Lower leg skin (tissue), 3 donors: ENCODE data around the gene MYL9.

ENCODE experiments used
- POLR2A ChIP-seq, 2 donors: fragments of 450-650 bp; IDR thresholded peaks; one replicate each; pipeline ENCODE4 v1.6.1; 2016 to 2017; ENCODE audit warnings: antibody characterized with exemption in 2 of 2, mild to moderate bottlenecking in 1 of 2, moderate library complexity in 1 of 2
- TF ChIP-seq, protein P1 (sequence below), 3 donors: fragments of 450-650 bp; IDR thresholded peaks; one replicate each; pipeline ENCODE4 v1.5.1; 2016; ENCODE audit warnings: antibody characterized with exemption in 3 of 3, mild to moderate bottlenecking in 3 of 3, moderate library complexity in 2 of 3

DNA sequence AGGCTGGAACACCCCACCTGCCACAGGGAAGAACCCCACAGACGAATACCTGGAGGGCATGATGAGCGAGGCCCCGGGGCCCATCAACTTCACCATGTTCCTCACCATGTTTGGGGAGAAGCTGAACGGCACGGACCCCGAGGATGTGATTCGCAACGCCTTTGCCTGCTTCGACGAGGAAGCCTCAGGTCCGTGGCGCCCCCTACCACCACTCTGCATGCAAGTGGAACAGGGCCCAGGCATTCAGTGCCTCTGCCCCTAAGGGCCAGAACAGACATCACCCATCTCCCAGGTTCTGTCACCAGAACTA is 6.6 kb downstream of the MYL9 start:
- TF ChIP-seq, protein P1, sequence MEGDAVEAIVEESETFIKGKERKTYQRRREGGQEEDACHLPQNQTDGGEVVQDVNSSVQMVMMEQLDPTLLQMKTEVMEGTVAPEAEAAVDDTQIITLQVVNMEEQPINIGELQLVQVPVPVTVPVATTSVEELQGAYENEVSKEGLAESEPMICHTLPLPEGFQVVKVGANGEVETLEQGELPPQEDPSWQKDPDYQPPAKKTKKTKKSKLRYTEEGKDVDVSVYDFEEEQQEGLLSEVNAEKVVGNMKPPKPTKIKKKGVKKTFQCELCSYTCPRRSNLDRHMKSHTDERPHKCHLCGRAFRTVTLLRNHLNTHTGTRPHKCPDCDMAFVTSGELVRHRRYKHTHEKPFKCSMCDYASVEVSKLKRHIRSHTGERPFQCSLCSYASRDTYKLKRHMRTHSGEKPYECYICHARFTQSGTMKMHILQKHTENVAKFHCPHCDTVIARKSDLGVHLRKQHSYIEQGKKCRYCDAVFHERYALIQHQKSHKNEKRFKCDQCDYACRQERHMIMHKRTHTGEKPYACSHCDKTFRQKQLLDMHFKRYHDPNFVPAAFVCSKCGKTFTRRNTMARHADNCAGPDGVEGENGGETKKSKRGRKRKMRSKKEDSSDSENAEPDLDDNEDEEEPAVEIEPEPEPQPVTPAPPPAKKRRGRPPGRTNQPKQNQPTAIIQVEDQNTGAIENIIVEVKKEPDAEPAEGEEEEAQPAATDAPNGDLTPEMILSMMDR (IDR thresholded peaks at IDR 0.05), result no peak
- TF ChIP-seq POLR2A (IDR thresholded peaks at IDR 0.05), result no peak
